GM04504 (cell line): ENCODE measurements around the gene CPM.
"Not testable (repeated sequence)": the region's sequence is repeated elsewhere in the genome, so short reads cannot be mapped to it uniquely, and the experiment has no call there.

Experiments used
- DNase-seq: peaks from one replicate; pipeline ENCODE4 v3.0.0-alpha.2; 2012; ENCODE audit warnings: low read depth

CPM gene

GRCh38 chr12:68807274-68807575, 125.7 kb downstream of the CPM start:
- DNase-seq: not testable (repeated sequence)

DNA sequence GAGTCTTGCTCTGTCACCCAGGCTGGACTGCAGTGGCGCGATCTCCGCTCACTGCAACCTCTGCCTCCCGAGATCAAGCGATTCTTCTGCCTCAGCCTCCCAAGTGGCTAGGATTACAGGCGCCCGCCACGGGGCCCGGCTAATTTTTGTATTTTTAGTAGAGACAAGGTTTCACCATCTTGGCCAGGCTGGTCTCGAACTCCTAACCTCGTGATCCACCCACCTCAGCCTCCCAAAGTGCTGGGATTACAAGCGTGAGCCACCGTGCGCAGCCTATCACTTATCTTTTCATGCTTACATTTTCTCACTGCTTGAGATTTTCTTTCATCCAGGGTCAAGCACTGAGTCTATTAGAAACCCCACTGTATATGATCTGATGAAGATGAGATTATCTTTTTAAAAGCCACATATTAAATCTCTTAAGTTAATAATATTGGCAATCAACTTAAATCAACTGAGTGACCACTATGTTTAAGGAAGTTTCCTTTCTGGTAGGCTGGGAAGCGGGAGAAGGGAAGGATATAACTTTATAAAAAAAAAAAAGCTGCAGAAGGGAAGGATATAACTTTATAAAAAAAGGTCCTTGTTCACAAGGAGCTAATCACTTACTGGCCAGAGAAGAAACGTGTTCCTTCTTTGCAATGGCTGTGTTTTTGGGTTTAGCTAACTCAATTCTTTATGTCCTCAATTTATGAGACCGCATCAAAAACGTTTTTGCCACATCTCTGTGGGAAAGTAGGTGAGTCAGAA, 126.3 kb downstream of the CPM start:
- no peak for DNase-seq

- DNase-seq: no peak
Measured at GRCh38 chr12:68805592-68806120, 127.3 kb downstream of the CPM start.

GRCh38 chr12:68804657-68805591, 128.0 kb downstream of the CPM start:
- no peak for DNase-seq

GRCh38 chr12:68803948-68804656, 128.9 kb downstream of the CPM start:
- no peak for DNase-seq

DNA sequence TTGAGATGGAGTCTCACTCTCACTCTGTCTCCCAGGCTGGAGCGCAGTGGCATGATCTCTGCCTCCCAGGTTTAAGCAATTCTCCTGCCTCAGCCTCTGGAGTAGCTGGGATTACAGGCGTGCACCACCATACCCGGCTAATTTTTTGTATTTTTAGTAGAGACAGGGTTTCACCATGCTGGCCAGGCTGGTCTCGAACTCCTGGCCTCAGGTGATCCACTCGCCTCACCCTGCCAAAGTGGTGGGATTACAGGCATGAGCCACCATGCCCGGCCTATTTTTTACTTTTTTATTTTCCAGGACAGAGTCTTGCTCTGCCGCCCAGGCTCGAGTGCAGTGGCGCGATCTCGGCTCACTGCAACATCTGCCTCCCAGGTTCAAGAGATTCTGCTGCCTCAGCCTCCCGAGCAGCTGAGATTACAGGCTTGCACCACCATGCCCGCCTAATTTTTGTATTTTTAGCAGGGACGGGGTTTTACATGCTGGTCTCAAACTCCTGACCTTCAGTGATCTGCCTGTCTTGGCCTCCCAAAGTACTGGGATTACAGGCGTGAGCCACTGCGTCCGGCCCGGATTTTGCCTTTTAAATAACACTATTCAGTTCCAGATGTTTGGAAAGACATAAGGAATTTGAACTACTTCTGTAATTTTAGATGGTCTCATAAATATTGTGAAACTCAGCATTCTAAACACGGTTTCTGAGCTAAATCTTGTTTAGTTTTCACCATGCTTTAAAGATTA, 129.9 kb downstream of the CPM start:
- DNase-seq: peak; percentile 53

- not testable (repeated sequence) for DNase-seq
Measured at GRCh38 chr12:68802372-68802745, 130.6 kb downstream of the CPM start.
